Ovary (tissue), 3 donors: ENCODE data around the gene TAS2R43.
"Not testable (repeated sequence)": the region's sequence is repeated elsewhere in the genome, so short reads cannot be mapped to it uniquely, and the experiment has no call there.

Experiments used
- EP300 ChIP-seq: sonication (generic); formaldehyde crosslinking; IDR thresholded peaks from one replicate; pipeline ENCODE4 v1.6.1; 2017; ENCODE audit warnings: antibody characterized with exemption
- TF ChIP-seq, protein P1 (sequence below), 3 donors: fragments of 450-650 bp in 2 of 3; fragments of 200-600 bp in 1 of 3; IDR thresholded peaks; one replicate each; pipeline versions ENCODE4 v1.5.1 to v1.8.0; 2016 to 2022; ENCODE audit warnings: antibody characterized with exemption in 3 of 3, mild to moderate bottlenecking in 1 of 3
- donor health status: DM: no; HTN: no; CAD: no.

- not testable (repeated sequence) for TF ChIP-seq EP300
- TF ChIP-seq, protein P1, sequence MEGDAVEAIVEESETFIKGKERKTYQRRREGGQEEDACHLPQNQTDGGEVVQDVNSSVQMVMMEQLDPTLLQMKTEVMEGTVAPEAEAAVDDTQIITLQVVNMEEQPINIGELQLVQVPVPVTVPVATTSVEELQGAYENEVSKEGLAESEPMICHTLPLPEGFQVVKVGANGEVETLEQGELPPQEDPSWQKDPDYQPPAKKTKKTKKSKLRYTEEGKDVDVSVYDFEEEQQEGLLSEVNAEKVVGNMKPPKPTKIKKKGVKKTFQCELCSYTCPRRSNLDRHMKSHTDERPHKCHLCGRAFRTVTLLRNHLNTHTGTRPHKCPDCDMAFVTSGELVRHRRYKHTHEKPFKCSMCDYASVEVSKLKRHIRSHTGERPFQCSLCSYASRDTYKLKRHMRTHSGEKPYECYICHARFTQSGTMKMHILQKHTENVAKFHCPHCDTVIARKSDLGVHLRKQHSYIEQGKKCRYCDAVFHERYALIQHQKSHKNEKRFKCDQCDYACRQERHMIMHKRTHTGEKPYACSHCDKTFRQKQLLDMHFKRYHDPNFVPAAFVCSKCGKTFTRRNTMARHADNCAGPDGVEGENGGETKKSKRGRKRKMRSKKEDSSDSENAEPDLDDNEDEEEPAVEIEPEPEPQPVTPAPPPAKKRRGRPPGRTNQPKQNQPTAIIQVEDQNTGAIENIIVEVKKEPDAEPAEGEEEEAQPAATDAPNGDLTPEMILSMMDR (IDR thresholded peaks at IDR 0.05), result not testable (repeated sequence)
Measured at GRCh38 chr12:11094910-11095309, 2.8 kb upstream of the TAS2R43 start.
